HepG2 (cell line): Measurements from ENCODE around the gene FITM1. TPM values are rescaled to one million over a fixed set of nuclear protein-coding genes. Genes with fewer than 3 reads are reported as not detected.

ENCODE experiments used
- DDIT3 ChIP-seq: sonication (generic); formaldehyde crosslinking; IDR thresholded peaks from 2 replicates; pipeline ENCODE4 v1.4.0; 2020; ENCODE audit warnings: mild to moderate bottlenecking, missing genetic modification reagents
- HIC2 ChIP-seq: sonication (generic); formaldehyde crosslinking; IDR thresholded peaks from 2 replicates; pipeline ENCODE4 v1.9.0; 2022; ENCODE audit warnings: low read depth, missing genetic modification reagents
- IKZF5 ChIP-seq: IDR thresholded peaks from 2 replicates; pipeline ENCODE4 v1.6.1; 2018; ENCODE audit warnings: missing genetic modification reagents, mild to moderate bottlenecking, missing compliant biosample characterization
- MAFK ChIP-seq, 2 experiments: IDR thresholded peaks in 1 of 2; conservative IDR thresholded peaks in 1 of 2; 2 replicates each; pipeline ENCODE4 v1.6.1; 2011; ENCODE audit warnings: improper control_type of control experiment in 2 of 2, low read length in 2 of 2
- MED8 ChIP-seq: sonication (generic); formaldehyde crosslinking; IDR thresholded peaks from 2 replicates; pipeline ENCODE4 v1.8.1; 2023; ENCODE audit warnings: mild to moderate bottlenecking, missing genetic modification reagents; ENCODE audit not compliant: insufficient replicate concordance
- NR2C2 ChIP-seq: sonication (generic); formaldehyde crosslinking; IDR thresholded peaks from 2 replicates; pipeline ENCODE4 v1.4.0; 2020; ENCODE audit warnings: missing genetic modification reagents, mild to moderate bottlenecking, moderate library complexity, borderline replicate concordance
- POGK ChIP-seq: sonication (generic); formaldehyde crosslinking; conservative IDR thresholded peaks from 2 replicates; pipeline ENCODE4 v1.8.0; 2022; ENCODE audit warnings: mild to moderate bottlenecking, moderate library complexity, missing genetic modification reagents
- RBM22 ChIP-seq: fragments of 200-400 bp; formaldehyde crosslinking; optimal IDR thresholded peaks from 2 replicates; pipeline ENCODE3; 2017; ENCODE audit warnings: mild to moderate bottlenecking, low read length, moderate library complexity
- SP140L ChIP-seq: sonication (generic); formaldehyde crosslinking; IDR thresholded peaks from 2 replicates; pipeline ENCODE4 v1.4.0; 2020; ENCODE audit warnings: missing genetic modification reagents, borderline replicate concordance
- SUZ12 ChIP-seq: fragments of 150-350 bp; IDR thresholded peaks from 2 replicates; pipeline ENCODE4 v1.6.1; 2014; ENCODE audit warnings: low read depth, low read length
- XBP1 ChIP-seq: sonication (generic); formaldehyde crosslinking; IDR thresholded peaks from 2 replicates; pipeline ENCODE4 v1.5.0; 2020; ENCODE audit warnings: missing genetic modification reagents
- ZBED4 ChIP-seq: sonication (generic); formaldehyde crosslinking; IDR thresholded peaks from 2 replicates; pipeline ENCODE4 v1.4.0; 2020; ENCODE audit warnings: missing genetic modification reagents, borderline replicate concordance
- ZFX ChIP-seq: sonication (generic); formaldehyde crosslinking; IDR thresholded peaks from 2 replicates; pipeline ENCODE4 v1.4.0; 2020; ENCODE audit warnings: mild to moderate bottlenecking, low read depth, missing genetic modification reagents, moderate library complexity
- ZNF543 ChIP-seq: sonication (generic); formaldehyde crosslinking; IDR thresholded peaks from 2 replicates; pipeline ENCODE4 v1.4.0; 2020; ENCODE audit warnings: mild to moderate bottlenecking, missing genetic modification reagents
- ZNF670 ChIP-seq: sonication (generic); formaldehyde crosslinking; IDR thresholded peaks from 2 replicates; pipeline ENCODE4 v1.8.0; 2022; ENCODE audit warnings: mild to moderate bottlenecking, missing genetic modification reagents, borderline replicate concordance
- polyA plus RNA-seq, 8 experiments: library from polyadenylated mRNA; depleted of rRNA in 3 of 8; stranded (reverse) in 7 of 8; unstranded in 1 of 8; fragments of >200 nt; fragmentation: Illumina TruSeq in 4 of 8; extraction: Trizol in 4 of 8; gene quantifications; 2 replicates each; pipeline versions ENCODE4 v1.2.1 to v1.2.3, GENCODE V29; 2011 to 2016; ENCODE audit warnings: low read depth in 4 of 8, missing spikeins in 1 of 8, mixed read lengths in 1 of 8; ENCODE audit not compliant: insufficient read depth in 1 of 8
- total RNA-seq, 5 experiments: library from RNA; depleted of rRNA; stranded (reverse); fragments of >200 nt; fragmentation: Illumina TruSeq; extraction: Trizol; gene quantifications; 2 replicates each; pipeline ENCODE4 v1.2.3, GENCODE V29; 2016; ENCODE audit warnings: low read depth in 1 of 5
- TF ChIP-seq, protein P1 (sequence below): sonication (generic); formaldehyde crosslinking; IDR thresholded peaks from 2 replicates; pipeline ENCODE4 v1.5.0; 2020; ENCODE audit warnings: mild to moderate bottlenecking, low read depth, missing genetic modification reagents, borderline replicate concordance
- TF ChIP-seq, protein P2 (sequence below): sonication (generic); formaldehyde crosslinking; IDR thresholded peaks from 2 replicates; pipeline ENCODE4 v1.5.0; 2020; ENCODE audit warnings: missing genetic modification reagents, mild to moderate bottlenecking, borderline replicate concordance

Gene FITM1
- total and polyA plus RNA-seq, 2 of the 13 experiments (the other 11 are each of a cell fraction or from before 2014, with no cell fraction given): 2.7 to 5.8 TPM

DNA sequence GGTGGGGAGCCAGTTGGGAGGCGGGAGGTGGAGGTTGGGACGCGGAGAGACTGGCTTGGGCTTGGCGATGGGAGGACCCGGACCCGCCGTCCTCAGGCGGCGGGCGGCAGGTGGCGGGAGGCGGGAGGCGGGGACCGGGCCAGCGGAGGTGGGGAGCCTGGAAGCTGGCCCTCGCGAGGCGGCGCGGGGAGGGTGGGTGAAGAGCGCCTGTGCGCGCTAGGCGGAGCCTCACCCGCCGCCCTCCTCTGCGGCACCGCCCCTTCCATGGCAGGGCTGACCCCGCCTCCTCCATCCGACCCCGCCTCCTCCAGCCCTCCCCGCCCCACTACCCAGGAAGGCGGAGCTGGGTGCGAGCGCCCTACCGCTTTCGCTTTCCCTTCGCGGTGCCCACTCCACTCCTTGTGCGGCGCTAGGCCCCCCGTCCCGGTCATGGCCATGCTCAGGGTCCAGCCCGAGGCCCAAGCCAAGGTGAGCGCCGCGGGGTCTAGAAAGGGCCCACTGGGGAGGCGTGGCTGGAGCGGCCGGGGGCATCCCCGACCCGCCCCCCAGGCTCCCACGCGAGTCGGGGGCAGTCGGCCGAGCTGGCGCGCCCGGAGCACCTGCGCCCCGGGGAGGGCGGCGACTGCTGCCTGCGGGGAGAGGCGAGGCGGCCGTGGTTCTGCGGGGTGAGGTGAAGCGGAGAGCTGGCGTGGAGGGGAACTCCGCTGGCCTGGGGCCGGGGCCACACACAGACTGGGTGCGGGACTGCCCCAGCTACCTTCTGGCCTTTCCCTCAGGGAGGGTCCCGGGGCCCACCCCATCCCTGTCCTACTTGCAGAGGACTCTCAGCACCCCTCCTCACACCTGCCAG is 5.6 kb downstream of the FITM1 start, which contains the start of gene PSME1 (continued):
- TF ChIP-seq HIC2 (CRISPR knock-in tag): peak; percentile 86
- no peak; the same call in 1 of the 2 replicates for TF ChIP-seq XBP1 (CRISPR knock-in tag)
- no peak for TF ChIP-seq SP140L
- peak; percentile 83 for TF ChIP-seq MED8 (CRISPR knock-in tag)
- TF ChIP-seq ZFX (CRISPR knock-in tag): peak; percentile 95
- TF ChIP-seq MAFK (conservative IDR thresholded peaks at IDR 0.05 in 1 of 2, IDR thresholded peaks at IDR 0.05 in 1 of 2; ENCODE audit: low read length in 2 of 2): no peak
- peak; percentile 79 for TF ChIP-seq POGK
- TF ChIP-seq, protein P1, sequence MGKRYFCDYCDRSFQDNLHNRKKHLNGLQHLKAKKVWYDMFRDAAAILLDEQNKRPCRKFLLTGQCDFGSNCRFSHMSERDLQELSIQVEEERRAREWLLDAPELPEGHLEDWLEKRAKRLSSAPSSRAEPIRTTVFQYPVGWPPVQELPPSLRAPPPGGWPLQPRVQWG: no peak
- TF ChIP-seq ZNF670 (CRISPR knock-in tag): no peak
- no peak for TF ChIP-seq RBM22
- peak; percentile 85; the same call in 1 of the 2 replicates for TF ChIP-seq ZBED4
- TF ChIP-seq, protein P2, sequence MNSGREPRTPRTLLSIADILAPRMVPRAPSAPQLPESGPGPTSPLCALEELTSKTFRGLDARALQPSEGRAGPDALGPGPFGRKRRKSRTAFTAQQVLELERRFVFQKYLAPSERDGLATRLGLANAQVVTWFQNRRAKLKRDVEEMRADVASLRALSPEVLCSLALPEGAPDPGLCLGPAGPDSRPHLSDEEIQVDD (CRISPR knock-in tag): peak; percentile 96
- TF ChIP-seq DDIT3 (CRISPR knock-in tag): no peak
- peak; percentile 95 for TF ChIP-seq IKZF5 (CRISPR knock-in tag)
- TF ChIP-seq NR2C2 (CRISPR knock-in tag): no peak; the same call in 1 of the 2 replicates
- TF ChIP-seq ZNF543 (CRISPR knock-in tag): peak; percentile 82; the same call in 1 of the 2 replicates
- TF ChIP-seq SUZ12: no peak
